Neuron (in vitro differentiated cells): Measurements from ENCODE around the gene RBBP7.
"Not testable (repeated sequence)": the region's sequence is repeated elsewhere in the genome, so short reads cannot be mapped to it uniquely, and the experiment has no call there.

Experiments
- H2AFZ ChIP-seq: one replicate; pipeline ENCODE4 v1.6.1; 2013; ENCODE audit warnings: low read depth, mild to moderate bottlenecking, inconsistent platforms, low read length, moderate library complexity
- H3K27me3 ChIP-seq: one replicate; pipeline ENCODE4 v1.6.1; 2013; ENCODE audit warnings: low read length; ENCODE audit not compliant: insufficient read depth
- H3K36me3 ChIP-seq: one replicate; pipeline ENCODE4 v1.6.1; 2013; ENCODE audit warnings: low read length; ENCODE audit not compliant: insufficient read depth
- H3K4me1 ChIP-seq: one replicate; pipeline ENCODE4 v1.6.1; 2013; ENCODE audit warnings: low read length; ENCODE audit not compliant: insufficient read depth
- H3K4me3 ChIP-seq: 2 replicates; pipeline ENCODE4 v1.5.1; 2013; ENCODE audit warnings: mild to moderate bottlenecking, low read length, moderate library complexity
- H3K9me3 ChIP-seq: one replicate; pipeline ENCODE4 v1.6.1; 2013; ENCODE audit warnings: low read length

The RBBP7 gene

DNA sequence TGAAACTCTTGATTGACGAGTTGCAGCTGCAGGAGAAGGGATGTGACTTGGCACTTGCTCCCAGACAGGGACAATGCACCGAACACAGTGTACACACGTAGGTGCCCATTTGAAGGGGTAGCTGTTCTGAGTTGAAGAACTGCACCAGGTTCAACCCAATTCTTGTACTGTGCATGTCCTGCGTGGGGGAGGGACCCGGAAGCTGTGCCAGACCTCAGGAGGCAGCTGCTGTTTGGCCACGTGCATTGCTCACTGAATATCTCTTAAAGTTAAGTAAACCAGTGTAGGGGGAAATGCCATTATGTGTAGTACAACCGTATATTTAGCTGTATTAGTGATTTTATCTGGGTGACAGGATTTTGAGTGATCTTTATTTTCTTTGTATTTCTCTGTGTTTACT is 12.0 kb upstream of the RBBP7 start:
- H3K36me3 ChIP-seq = no peaks in the 10 kb centered on the region
- no peaks in the 10 kb centered on the region for H3K9me3 ChIP-seq
- peaks cover 39% of the 10 kb centered on the region for H3K27me3 ChIP-seq
- peaks cover 3% of the 10 kb centered on the region for H3K4me1 ChIP-seq
- H2AFZ ChIP-seq = no peak overlapping the region
- H3K4me3 ChIP-seq = no peak overlapping the region

DNA sequence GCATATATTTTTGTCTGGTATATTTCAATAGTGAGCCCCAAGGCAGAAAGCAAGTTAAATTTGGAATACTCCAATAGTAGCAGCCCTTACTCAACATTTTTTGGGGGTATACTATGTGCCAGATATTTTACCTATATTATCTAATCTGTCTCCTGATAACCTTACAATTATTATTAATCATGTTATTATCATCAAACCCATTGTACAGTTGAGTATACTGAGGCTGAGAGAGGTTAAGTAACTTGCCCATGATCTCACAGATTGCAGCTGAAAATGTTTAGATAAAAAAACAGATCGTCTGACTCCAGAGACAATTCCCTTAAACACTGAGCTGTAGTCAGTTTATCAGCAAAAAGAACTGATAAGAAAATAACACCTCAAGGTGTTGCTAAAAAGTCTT is 6.5 kb upstream of the RBBP7 start:
- Histone ChIP-seq H3K4me3 (no peak overlapping the region), H3K9me3 (no peaks in the 10 kb centered on the region), H2AFZ (no peak overlapping the region), H3K4me1 (peaks cover 3% of the 10 kb centered on the region), H3K36me3 (no peaks in the 10 kb centered on the region), H3K27me3 (peaks cover 38% of the 10 kb centered on the region)

DNA sequence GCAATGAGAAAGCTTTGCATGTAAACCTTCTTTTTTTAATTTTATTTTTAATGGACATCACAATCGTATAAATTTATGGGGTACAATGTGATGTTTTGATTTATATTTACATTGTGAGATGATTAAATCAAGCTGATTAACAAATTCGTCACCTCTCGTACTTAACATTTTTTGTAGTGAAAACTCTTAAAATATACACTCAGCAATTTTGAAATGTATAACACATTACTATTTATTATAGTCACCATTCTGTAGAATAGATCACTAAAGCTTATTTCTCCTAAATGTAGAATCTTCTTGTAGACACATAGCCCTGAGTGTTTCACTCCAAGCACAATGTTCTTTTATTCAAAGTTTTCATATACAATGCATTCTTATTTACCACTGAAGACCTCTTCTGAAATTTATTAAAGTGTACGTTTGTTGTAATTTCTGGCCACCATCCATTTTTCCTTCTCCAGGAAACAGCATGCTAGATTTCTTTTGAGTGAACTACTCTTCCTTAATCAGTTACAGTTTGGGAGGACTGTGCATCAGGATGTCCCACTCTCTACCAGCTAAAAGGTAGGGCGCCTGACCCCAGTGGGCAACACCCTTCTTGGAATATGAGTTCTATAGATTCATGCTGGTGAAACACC is 4.4 kb upstream of the RBBP7 start:
- H3K4me3 ChIP-seq = no peak overlapping the region
- peaks cover 36% of the 10 kb centered on the region for H3K27me3 ChIP-seq
- no peak overlapping the region for H2AFZ ChIP-seq
- H3K4me1 ChIP-seq = peaks cover 10% of the 10 kb centered on the region
- no peaks in the 10 kb centered on the region for H3K36me3 ChIP-seq
- no peaks in the 10 kb centered on the region for H3K9me3 ChIP-seq

DNA sequence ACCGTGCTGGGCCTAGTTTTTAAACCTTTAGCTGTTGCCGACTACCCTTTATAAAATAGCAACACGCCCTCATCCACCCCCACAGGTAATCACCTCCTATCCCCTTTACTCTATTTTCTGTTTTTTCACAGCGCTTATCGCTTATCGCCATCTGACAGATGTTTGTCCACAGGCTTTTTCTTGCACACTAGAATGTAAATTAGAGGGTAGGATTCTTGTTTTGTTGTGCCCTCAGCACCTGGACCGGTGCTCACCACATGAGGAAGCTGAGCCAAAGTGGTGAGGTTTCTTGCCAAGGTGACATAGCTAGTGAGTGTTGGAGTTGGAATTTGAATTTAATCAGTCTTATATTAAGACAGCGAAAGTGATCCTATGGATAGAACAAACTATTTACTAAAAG is 2.9 kb upstream of the RBBP7 start:
- Histone ChIP-seq H3K4me1 (peaks cover 21% of the 10 kb centered on the region), H3K36me3 (no peaks in the 10 kb centered on the region), H3K27me3 (peaks cover 29% of the 10 kb centered on the region), H3K9me3 (no peaks in the 10 kb centered on the region), H2AFZ (no peak overlapping the region), H3K4me3 (no peak overlapping the region)

DNA sequence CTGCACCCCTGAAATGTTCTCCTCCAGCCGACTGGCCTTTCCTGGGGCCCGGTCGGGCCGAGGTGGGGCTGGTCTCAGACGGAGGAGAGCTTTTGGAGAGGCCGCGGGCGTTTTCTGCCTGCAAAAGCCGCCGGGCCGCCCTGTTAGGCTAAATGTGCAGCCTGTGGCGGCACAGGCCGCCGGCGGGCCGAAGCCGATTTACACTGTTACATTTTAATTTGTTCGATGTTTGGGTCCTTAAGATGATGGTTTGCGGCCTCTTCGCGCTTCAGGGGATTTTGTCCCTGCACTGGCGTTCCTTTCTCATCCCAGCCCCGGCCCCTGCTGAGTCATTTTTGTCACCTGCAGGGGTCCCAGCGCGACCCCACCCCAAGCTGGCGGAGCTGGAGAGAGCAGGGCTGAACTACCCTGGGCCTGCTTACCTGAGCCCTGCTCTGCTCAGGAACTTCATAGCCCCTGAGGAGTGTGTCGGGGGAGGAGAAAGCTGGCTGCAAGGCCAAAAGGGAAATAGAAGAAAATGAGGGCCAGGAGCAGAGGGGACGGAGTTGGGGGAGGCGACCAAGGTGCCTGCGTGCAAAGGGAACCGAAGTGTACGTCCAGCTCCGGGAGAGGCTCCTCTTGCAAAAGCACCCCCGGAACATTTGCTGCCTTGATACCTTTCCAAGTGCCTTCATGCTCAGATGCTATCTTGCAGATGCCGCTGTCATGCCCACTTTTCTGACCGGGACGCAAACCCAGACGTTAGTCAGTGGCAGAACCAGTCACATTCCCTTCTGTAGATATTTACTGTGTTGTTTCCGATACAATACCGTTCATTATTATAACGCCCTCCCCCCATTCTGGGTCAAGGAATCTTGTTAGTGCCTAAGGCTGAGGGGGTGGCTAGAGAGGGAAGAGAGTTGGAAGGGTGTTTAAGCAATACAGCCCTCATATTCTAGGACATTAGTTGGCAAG is 977 bp upstream of the RBBP7 start:
- H2AFZ ChIP-seq = peak overlapping the region; percentile 99
- H3K36me3 ChIP-seq = peaks cover 8% of the 10 kb centered on the region
- peaks cover 21% of the 10 kb centered on the region for H3K27me3 ChIP-seq
- no peaks in the 10 kb centered on the region for H3K9me3 ChIP-seq
- peak overlapping the region; percentile 87 for H3K4me3 ChIP-seq
- H3K4me1 ChIP-seq = peaks cover 21% of the 10 kb centered on the region

DNA sequence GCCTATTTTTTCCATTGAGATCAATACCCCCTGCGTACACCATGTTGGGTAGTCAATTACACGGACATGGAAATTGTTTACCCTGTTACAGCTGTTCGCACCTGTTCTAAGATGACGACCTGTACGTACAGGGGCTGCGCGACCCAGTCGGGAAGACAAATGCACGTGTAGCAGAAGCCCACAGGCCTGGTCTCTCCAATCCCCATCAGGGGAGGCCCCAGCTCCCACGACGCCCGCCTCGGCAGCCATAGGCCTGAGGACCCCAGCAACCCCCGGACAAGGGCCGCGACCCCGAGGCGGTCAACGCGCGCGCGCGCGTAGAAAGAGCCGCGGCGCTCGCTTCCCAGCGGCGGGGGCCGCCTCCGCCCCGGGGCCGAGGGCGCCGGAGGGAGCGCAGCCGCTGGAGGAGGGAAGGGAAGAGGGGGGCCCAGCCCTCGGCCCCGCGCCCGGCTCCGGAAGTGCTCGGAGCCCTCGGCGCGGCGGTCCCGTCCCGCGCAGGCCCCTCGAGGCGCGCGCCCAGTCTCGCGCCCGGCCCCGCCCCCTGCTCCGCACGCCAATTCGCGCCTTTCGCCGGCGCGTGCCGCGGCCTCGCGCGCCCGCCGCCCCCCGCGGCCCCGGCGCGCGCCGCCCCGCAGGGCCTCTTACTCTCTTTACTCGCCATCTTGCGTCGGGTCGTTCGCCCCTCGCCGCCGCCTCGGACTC is 618 bp downstream of the RBBP7 start:
- H3K9me3 ChIP-seq = no peaks in the 10 kb centered on the region
- H3K4me1 ChIP-seq = peaks cover 21% of the 10 kb centered on the region
- peak overlapping the region; percentile 99 for H3K4me3 ChIP-seq
- peaks cover 19% of the 10 kb centered on the region for H3K27me3 ChIP-seq
- peaks cover 8% of the 10 kb centered on the region for H3K36me3 ChIP-seq
- H2AFZ ChIP-seq = peak overlapping the region; percentile 66

DNA sequence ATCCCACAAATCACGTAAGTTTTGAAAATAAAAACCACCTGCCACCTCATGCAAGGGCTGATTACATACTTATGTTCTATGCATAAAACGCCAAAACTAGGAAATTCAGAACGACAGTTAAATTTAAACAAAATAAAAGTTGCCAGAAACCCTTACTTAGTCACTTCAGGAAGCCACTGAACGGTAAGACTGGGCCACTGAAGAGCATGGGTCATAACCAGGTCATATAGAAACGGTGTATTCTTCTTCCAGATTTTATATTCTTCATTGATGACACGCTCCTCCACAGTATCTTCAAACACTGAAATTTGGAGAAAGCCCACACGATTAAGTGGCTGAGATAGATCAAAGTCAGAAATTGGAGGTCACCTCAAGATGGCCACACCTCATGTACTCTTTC is 1.2 kb downstream of the RBBP7 start:
- Histone ChIP-seq H3K4me3 (peak overlapping the region; percentile 99), H3K4me1 (peaks cover 21% of the 10 kb centered on the region), H3K9me3 (no peaks in the 10 kb centered on the region), H3K27me3 (peaks cover 19% of the 10 kb centered on the region), H3K36me3 (peaks cover 10% of the 10 kb centered on the region), H2AFZ (no peak overlapping the region)

DNA sequence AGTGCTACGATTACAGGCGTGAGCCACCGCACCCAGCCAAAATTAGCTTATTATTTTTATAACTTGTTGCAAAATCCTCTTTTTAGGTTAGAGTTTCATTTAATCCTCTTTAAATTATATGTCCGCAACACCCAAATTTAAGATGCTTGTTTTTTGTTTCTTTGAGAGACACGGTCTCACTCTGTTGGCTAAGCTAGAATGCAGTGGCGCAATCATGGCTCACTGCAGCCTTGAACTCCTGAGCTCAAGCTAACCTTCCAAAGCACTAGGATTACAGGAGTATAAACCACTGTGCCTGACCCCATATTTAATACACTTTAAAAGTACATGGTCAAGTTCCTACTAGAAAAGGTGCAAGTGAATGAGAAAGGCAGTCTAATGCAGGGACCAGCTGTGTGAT is 2.2 kb downstream of the RBBP7 start:
- no peak overlapping the region for H2AFZ ChIP-seq
- peaks cover 21% of the 10 kb centered on the region for H3K4me1 ChIP-seq
- H3K4me3 ChIP-seq = peak overlapping the region; percentile 99
- peaks cover 15% of the 10 kb centered on the region for H3K27me3 ChIP-seq
- peaks cover 17% of the 10 kb centered on the region for H3K36me3 ChIP-seq
- no peaks in the 10 kb centered on the region for H3K9me3 ChIP-seq

DNA sequence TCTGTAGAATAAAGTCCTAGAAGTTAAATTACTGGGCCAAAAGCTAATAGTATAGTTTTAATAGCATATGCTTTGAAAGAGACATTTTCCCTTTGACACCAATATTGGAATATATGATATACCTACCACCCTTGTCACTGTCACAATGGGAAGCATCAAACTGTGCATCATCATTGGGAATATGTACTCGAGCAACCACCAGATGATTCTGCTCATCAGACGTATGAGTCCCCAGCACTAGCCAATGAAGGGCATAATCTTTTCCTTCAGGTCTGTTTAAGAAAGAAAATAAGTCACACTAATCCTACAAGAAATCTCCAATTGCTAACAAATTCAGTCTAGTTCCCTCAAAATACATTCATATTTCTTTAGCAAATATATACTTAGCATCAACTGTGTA is 7.3 kb downstream of the RBBP7 start:
- no peaks in the 10 kb centered on the region for H3K4me1 ChIP-seq
- no peak overlapping the region for H3K4me3 ChIP-seq
- peaks cover 3% of the 10 kb centered on the region for H3K27me3 ChIP-seq
- H3K9me3 ChIP-seq = peaks cover 11% of the 10 kb centered on the region
- H2AFZ ChIP-seq = no peak overlapping the region
- H3K36me3 ChIP-seq = peaks cover 58% of the 10 kb centered on the region

DNA sequence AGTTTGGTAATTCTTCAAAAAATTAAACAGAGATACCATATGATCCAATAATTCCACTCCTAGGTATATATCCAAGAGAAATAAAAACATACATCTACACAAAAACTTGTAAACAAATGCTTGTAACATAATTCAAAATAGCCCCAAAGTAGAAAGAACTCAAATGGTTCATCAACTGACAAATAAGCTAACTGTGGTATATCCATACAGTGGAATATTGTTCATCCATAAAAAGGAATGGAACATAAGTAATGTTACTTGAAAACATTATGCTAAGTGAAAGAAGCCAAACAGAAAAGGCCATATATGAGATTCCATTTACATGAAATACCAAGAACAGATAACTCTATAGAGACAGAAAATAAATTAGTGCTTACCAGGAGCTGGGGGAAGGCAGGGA is 13.4 kb downstream of the RBBP7 start:
- Histone ChIP-seq H3K36me3 (peaks cover 67% of the 10 kb centered on the region), H3K27me3 (no peaks in the 10 kb centered on the region), H3K9me3 (peaks cover 19% of the 10 kb centered on the region), H3K4me1 (no peaks in the 10 kb centered on the region), H2AFZ (no peak overlapping the region), H3K4me3 (no peak overlapping the region)

DNA sequence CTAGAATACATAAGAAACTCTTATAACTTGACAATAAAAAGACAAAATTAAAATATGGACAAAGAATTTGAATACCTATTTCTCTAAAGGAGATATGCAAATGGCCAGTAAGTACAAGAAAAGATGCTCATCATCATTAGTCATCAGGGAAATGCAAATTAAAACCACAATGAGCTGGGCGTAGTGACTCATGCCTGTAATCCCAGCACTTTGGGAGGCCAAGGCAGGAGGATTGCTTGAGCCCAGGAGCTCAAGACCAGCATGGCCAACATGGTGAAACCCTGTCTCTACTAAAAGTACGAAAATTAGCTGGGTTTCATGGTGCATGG is 14.1 kb downstream of the RBBP7 start:
- H3K4me3 ChIP-seq, H3K4me1 ChIP-seq, H2AFZ ChIP-seq, H3K27me3 ChIP-seq: not testable (repeated sequence)
- H3K9me3 ChIP-seq = peaks cover 19% of the 10 kb centered on the region
- peaks cover 60% of the 10 kb centered on the region for H3K36me3 ChIP-seq

DNA sequence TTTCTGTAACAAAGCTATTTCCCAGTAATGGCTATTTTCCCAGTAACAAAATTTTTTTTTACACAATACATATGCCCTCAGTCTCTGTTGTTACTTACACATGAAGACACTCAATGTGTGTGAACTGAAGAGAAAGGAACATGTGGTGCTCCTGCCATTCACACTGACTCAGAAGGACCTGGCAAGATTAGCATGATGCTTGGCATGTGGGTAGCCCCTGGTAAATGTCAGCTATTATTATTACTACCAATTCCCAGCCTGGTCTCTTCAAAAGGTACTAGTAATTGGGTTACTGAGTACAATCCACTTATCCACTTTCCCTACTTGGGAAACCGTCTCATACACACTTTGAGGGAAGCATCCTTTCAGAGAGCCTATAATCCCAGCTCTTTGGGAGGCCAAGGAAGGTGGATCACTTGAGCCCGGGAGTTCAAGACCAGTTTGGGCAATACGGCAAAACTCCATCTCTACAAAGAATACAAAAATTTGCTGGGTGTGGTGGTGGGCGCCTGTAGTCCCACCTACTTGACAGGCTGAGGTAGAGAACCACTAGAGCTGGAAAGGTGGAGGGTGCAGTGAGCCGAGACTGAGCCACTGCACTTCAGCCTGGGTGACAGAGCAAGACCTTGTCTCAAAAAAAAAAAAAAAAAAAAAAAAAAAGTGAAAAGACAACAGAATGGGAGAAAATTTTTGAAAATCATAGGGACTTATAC is 14.6 kb downstream of the RBBP7 start:
- H3K4me1 ChIP-seq = peaks cover 3% of the 10 kb centered on the region
- H3K36me3 ChIP-seq = peaks cover 61% of the 10 kb centered on the region
- no peaks in the 10 kb centered on the region for H3K27me3 ChIP-seq
- no peak overlapping the region for H3K4me3 ChIP-seq
- peaks cover 19% of the 10 kb centered on the region for H3K9me3 ChIP-seq
- no peak overlapping the region for H2AFZ ChIP-seq

DNA sequence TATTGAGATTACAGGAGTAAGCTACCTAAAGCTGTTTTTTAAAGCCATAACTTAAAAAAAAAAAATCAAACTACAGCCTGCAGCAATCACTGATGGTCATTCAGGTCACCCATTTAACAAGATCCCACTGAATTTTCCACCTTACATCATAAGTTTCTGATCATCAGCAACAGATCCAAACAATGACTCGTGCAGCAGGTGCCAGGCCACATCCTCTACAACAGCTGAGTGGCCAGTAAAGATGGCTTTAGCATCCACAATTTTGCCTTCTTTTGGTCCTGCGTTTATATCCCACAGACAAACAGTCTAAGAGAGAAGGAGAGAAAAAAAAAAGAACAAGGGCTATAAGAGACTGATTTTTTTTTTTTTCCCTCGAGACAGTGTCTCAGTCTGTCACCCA is 16.6 kb downstream of the RBBP7 start:
- Histone ChIP-seq H3K4me3 (no peak overlapping the region), H2AFZ (no peak overlapping the region), H3K4me1 (peaks cover 3% of the 10 kb centered on the region), H3K9me3 (peaks cover 16% of the 10 kb centered on the region), H3K27me3 (no peaks in the 10 kb centered on the region), H3K36me3 (peaks cover 59% of the 10 kb centered on the region)
